ENCODE data around the gene PLA2G4D. TPM values are rescaled to one million over a fixed set of nuclear protein-coding genes. Genes with fewer than 3 reads are reported as not detected.

PLA2G4D gene
- total and polyA plus RNA-seq, 10 of the 15 experiments (the other 5 are each of a cell fraction or from before 2014, with no cell fraction given): 0.03 TPM; not detected in 9

- no peak for TF ChIP-seq MLLT1 (IDR thresholded peaks at IDR 0.05)
- TF ChIP-seq YY1 (IDR thresholded peaks at IDR 0.05; ENCODE audit: low read depth, low read length): no peak
- TF ChIP-seq BRCA1 (IDR thresholded peaks at IDR 0.05; ENCODE audit: low read depth, low read length): no peak
- no peak for TF ChIP-seq EP300 (IDR thresholded peaks at IDR 0.05; ENCODE audit: borderline replicate concordance in 1 of 2, control insufficient read depth in 1 of 2, low read depth in 2 of 2, low read length in 2 of 2)
- TF ChIP-seq YBX1 (IDR thresholded peaks at IDR 0.05): no peak
- TF ChIP-seq ZBED1 (IDR thresholded peaks at IDR 0.05; ENCODE audit: borderline replicate concordance): no peak
- no peak for TF ChIP-seq ELK1 (IDR thresholded peaks at IDR 0.05; ENCODE audit: low read depth, low read length)
- no peak for TF ChIP-seq BMI1 (IDR thresholded peaks at IDR 0.05; ENCODE audit: borderline replicate concordance)
- TF ChIP-seq ZNF274 (IDR thresholded peaks at IDR 0.05; ENCODE audit: insufficient read depth, insufficient read length): no peak
Measured at GRCh38 chr15:42123546-42123945, 29.2 kb upstream of the PLA2G4D start (continued).

GRCh38 chr15:42121682-42122081 lies 27.3 kb upstream of the PLA2G4D start:
- POLR2A ChIA-PET: no interaction called here
- RAD21 ChIA-PET (ENCODE audit: unreplicated experiment): no interaction called here
- ATAC-seq (no peak), FAIRE-seq (no peak), DNase-seq (ENCODE audit: low read depth, low spot score) (no peak)
- no peaks in the 10 kb centered on the region for H3K4me1 ChIP-seq (ENCODE audit: control insufficient read depth, insufficient read depth, low read length)
- no peak overlapping the region for H3K4me3 ChIP-seq
- intact Hi-C loops (cut with micrococcal nuclease; ENCODE audit: unreplicated experiment): no loop called here
- SMC1A ChIA-PET (ENCODE audit: uncharacterized antibody, unreplicated experiment): no interaction called here
- no peaks in the 10 kb centered on the region for H4K20me1 ChIP-seq (ENCODE audit: control insufficient read depth, insufficient read depth)
- H3K36me3 ChIP-seq (ENCODE audit: control insufficient read depth in 2 of 2, insufficient read depth in 2 of 2, low read length in 1 of 2): no peaks in the 10 kb centered on the region
- no peak overlapping the region for H3K27ac ChIP-seq (ENCODE audit: control insufficient read depth, insufficient read depth)
- no peak overlapping the region for H3K4me2 ChIP-seq (ENCODE audit: control insufficient read depth, insufficient read depth)
- no peaks in the 10 kb centered on the region; a peak in 1 of 4 replicates for H3K27me3 ChIP-seq (replicated peaks in 1 of 2; ENCODE audit: control insufficient read depth in 2 of 2, insufficient read depth in 2 of 2, low read length in 1 of 2)
- H3K9ac ChIP-seq (ENCODE audit: control insufficient read depth, insufficient read depth, low read length): no peak overlapping the region
- no peak overlapping the region for H2AFZ ChIP-seq (ENCODE audit: control insufficient read depth, low read depth, low read length)
- CTCF ChIA-PET: interaction anchor here (1.5 to 1.6 kb wide), 2 partner anchors 9 to 13 kb away, joined by 3 to 5 read pairs; no protein-coding TSS in a partner anchor
- H3K79me2 ChIP-seq (ENCODE audit: control insufficient read depth, insufficient read depth, low read length): no peaks in the 10 kb centered on the region
- WGBS (ENCODE audit: insufficient coverage, insufficient replicate concordance, low lambda C conversion rate, missing lambda C conversion rate): 46% methylated on average over 2 of the region's 2 CpGs
- no peaks in the 10 kb centered on the region for H3K9me3 ChIP-seq (replicated peaks; ENCODE audit: control insufficient read depth, insufficient read depth, low read length)
- no TSS peak for BruUV-seq (replicated peaks)
- in situ Hi-C loops (cut with MboI): no loop called here
- TF ChIP-seq CREM (IDR thresholded peaks at IDR 0.05; ENCODE audit: low read depth): no peak
- no peak for TF ChIP-seq RFX5 (IDR thresholded peaks at IDR 0.05; ENCODE audit: low read depth, low read length)
- TF ChIP-seq NFYA (IDR thresholded peaks at IDR 0.05; ENCODE audit: borderline replicate concordance, low read depth, low read length): no peak
- no peak for TF ChIP-seq SUZ12 (IDR thresholded peaks at IDR 0.05; ENCODE audit: unreplicated experiment)
- no peak for TF ChIP-seq CBX3 (IDR thresholded peaks at IDR 0.05; ENCODE audit: borderline replicate concordance, low read depth)
- TF ChIP-seq SMC3 (IDR thresholded peaks at IDR 0.05; ENCODE audit: borderline replicate concordance, low read length): no peak
- TF ChIP-seq ZNF687 (IDR thresholded peaks at IDR 0.05): no peak
- TF ChIP-seq NFIC (IDR thresholded peaks at IDR 0.05; ENCODE audit: low read depth, low read length): no peak
- TF ChIP-seq ZSCAN29 (IDR thresholded peaks at IDR 0.05): no peak
- TF ChIP-seq IKZF2 (IDR thresholded peaks at IDR 0.05): no peak
- TF ChIP-seq YBX1 (IDR thresholded peaks at IDR 0.05): no peak
- TF ChIP-seq RAD51 (IDR thresholded peaks at IDR 0.05): no peak

Measured in GM12878 (cell line).